ENCODE data around the gene RIMS1. TPM values are rescaled to one million over a fixed set of nuclear protein-coding genes. Genes with fewer than 3 reads are reported as not detected.

RIMS1 gene
- total RNA-seq, 1 donor from 2014 or later = 3.9 TPM

DNA sequence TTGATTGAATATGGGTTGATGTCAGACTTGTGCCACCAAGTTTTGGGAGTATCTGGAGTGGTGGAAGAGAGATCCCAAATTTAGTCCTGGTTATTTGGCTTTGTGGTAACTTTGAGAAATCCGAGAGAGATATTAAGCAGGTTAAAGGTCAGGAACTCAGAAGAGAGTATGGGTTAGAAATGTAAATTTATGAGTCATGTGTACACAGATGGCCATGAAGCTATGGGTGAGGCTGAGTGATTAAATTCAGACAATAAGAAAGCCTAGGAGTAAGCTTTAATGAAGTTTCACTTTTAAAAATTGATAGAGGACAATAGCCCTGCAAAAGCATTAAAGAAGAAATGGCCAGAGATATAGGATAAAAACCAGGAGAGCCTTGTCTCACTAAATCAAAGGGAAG, 14.3 kb downstream of the RIMS1 start:
- intact Hi-C loops (cut with DNase I) = no loop called here
- DNase-seq = no peak
- TF ChIP-seq, protein P1, sequence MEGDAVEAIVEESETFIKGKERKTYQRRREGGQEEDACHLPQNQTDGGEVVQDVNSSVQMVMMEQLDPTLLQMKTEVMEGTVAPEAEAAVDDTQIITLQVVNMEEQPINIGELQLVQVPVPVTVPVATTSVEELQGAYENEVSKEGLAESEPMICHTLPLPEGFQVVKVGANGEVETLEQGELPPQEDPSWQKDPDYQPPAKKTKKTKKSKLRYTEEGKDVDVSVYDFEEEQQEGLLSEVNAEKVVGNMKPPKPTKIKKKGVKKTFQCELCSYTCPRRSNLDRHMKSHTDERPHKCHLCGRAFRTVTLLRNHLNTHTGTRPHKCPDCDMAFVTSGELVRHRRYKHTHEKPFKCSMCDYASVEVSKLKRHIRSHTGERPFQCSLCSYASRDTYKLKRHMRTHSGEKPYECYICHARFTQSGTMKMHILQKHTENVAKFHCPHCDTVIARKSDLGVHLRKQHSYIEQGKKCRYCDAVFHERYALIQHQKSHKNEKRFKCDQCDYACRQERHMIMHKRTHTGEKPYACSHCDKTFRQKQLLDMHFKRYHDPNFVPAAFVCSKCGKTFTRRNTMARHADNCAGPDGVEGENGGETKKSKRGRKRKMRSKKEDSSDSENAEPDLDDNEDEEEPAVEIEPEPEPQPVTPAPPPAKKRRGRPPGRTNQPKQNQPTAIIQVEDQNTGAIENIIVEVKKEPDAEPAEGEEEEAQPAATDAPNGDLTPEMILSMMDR (IDR thresholded peaks at IDR 0.05) = no peak

DNA sequence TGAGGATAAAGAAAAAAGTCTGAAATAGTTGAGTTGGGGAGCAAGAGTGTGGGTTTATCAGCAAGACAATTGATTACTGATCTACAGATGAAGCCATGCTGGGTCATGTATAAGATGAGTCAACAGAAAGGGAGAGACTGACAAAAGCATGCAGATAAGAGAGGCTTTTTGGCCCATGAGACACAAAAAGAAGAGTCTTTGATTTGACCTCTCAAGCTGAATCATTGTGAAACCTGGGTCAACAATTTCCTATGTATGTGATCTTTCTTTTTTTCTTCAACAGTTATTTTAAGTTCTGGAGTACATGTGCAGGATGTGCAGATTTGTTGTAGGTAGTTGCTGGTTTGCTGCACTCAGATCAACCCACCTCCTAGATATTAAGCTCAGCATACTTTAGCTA, 15.9 kb downstream of the RIMS1 start:
- H3K27me3 ChIP-seq = no peaks in the 10 kb centered on the region
- H3K4me3 ChIP-seq = no peak overlapping the region
- intact Hi-C loops (cut with DNase I) = no loop called here
- no peak for ATAC-seq
- no peaks in the 10 kb centered on the region for H3K36me3 ChIP-seq
- H3K9me3 ChIP-seq = no peaks in the 10 kb centered on the region
- H3K4me1 ChIP-seq = no peaks in the 10 kb centered on the region
- TF ChIP-seq, protein P1 (IDR thresholded peaks at IDR 0.05) = no peak
- no peak for DNase-seq
- no peak overlapping the region for H3K27ac ChIP-seq

More for the DNA sequence above, 14.3 kb downstream of the RIMS1 start:
- ATAC-seq = no peak
- no peak overlapping the region for H3K4me3 ChIP-seq
- H3K27ac ChIP-seq = no peak overlapping the region
- H3K4me1 ChIP-seq = no peaks in the 10 kb centered on the region
- no peaks in the 10 kb centered on the region for H3K27me3 ChIP-seq
- H3K36me3 ChIP-seq = no peaks in the 10 kb centered on the region
- no peaks in the 10 kb centered on the region for H3K9me3 ChIP-seq

DNA sequence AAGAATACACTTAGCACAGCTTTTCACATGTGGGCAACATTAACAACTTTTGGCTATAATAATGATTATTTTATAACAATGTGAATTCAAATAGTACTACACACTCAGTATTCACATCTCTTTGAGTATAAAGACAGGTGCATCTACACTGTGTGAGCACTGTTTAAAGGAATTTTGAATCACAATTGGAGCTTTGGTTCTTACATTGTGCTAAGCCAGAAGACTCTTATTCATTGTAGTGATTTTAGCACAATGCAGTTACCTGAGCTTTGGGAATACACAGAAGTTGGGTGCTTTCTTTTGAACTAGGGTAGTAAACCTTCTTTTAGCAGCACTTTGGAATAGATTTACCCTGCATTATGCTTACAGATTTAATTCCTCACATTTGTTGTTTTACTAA, 20.5 kb downstream of the RIMS1 start:
- H3K27me3 ChIP-seq = no peaks in the 10 kb centered on the region
- DNase-seq = no peak
- H3K4me1 ChIP-seq = no peaks in the 10 kb centered on the region
- no peaks in the 10 kb centered on the region for H3K36me3 ChIP-seq
- no peak for ATAC-seq
- H3K27ac ChIP-seq = no peak overlapping the region
- H3K4me3 ChIP-seq = no peak overlapping the region
- intact Hi-C loops (cut with DNase I) = no loop called here
- H3K9me3 ChIP-seq = no peaks in the 10 kb centered on the region
- TF ChIP-seq, protein P1 (IDR thresholded peaks at IDR 0.05) = no peak

DNA sequence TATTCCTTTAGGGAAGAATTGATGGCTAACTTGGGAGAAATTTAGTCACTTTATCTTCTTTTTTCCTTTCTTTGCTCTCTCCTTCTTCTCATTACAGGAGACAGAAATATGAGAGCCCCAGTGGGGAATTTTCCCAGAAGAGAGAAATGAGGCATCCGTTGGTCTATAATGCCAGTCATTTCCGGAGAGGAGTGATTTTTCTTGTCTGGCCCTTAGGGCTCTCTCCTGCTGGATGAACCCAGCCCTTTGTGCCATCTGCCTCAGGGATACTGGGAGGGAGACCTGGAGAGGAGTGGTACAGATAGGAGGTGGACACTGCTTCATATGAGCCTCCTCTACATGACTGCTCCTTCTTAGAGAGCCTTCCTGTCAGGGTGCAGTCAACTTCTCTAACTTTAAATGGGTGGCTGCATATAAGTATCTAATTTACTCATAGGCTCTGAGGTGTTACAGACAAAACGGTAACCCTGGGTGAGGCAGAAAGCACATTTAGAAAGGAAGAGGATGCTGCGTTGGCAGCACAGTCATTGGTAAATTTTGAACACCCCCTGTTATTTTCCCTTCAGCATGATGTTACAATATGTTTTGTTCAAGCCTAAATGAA, 21.9 kb downstream of the RIMS1 start:
- H3K27me3 ChIP-seq = no peaks in the 10 kb centered on the region
- intact Hi-C loops (cut with DNase I) = no loop called here
- TF ChIP-seq, protein P1 (IDR thresholded peaks at IDR 0.05) = no peak
- DNase-seq (no peak), ATAC-seq (no peak)
- no peaks in the 10 kb centered on the region for H3K9me3 ChIP-seq
- no peak overlapping the region for H3K27ac ChIP-seq
- no peaks in the 10 kb centered on the region for H3K36me3 ChIP-seq
- H3K4me1 ChIP-seq = no peaks in the 10 kb centered on the region
- H3K4me3 ChIP-seq = no peak overlapping the region

DNA sequence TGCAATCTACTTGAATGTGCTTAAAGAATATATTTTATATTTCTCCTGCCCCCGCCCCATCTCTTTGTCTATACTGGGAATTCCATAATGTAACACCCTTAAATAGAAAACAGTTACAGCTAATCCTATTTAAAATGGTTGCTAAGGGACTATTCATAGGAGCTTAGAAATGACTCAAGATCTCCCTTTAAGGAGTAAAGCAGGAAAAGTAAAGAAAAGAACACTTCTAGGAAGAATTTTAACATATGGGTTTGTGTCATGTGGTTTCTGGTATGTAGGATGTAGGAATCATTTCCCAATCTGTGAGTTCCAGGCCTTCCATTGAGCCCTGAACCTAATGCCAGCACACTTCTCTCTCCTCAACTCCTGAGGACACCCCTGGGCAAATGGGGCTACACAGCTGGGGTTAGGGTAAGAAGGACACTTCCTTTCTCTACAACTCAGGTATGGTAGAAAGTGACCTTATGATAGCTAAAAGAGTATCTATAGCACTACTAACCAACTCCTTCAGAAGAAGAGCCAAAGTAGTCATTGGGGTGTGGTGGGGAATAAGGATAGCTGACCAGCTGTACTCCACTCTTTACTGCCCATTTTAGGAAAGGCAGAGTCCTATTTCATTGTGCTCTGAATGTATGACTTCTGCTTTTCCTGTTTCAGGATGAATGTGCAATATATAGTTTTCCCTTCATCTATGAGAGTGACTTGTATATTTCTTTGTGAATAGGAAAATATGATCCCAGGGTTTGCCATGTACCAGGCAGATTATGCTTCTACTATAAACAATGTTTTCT, 27.3 kb downstream of the RIMS1 start:
- DNase-seq (no peak), ATAC-seq (no peak)
- H3K4me1 ChIP-seq = no peaks in the 10 kb centered on the region
- no peaks in the 10 kb centered on the region for H3K9me3 ChIP-seq
- no peaks in the 10 kb centered on the region for H3K36me3 ChIP-seq
- TF ChIP-seq, protein P1 (IDR thresholded peaks at IDR 0.05) = no peak
- no peaks in the 10 kb centered on the region for H3K27me3 ChIP-seq
- H3K27ac ChIP-seq = no peak overlapping the region
- H3K4me3 ChIP-seq = no peak overlapping the region
- intact Hi-C loops (cut with DNase I) = no loop called here
